Loucy (cell line): ENCODE measurements around the gene C1orf50.

ENCODE experiments used
- EZH2phosphoT487 ChIP-seq: fragments of 200-600 bp; IDR thresholded peaks from 2 replicates; pipeline ENCODE4 v1.6.1; 2018; ENCODE audit warnings: antibody characterized with exemption, mild to moderate bottlenecking, moderate library complexity, borderline replicate concordance
- TF ChIP-seq, protein P1 (sequence below): fragments of 200-600 bp; sonication (generic); conservative IDR thresholded peaks from 2 replicates; pipeline ENCODE4 v1.5.1; 2014; ENCODE audit warnings: mild to moderate bottlenecking, antibody characterized with exemption, low read length

DNA sequence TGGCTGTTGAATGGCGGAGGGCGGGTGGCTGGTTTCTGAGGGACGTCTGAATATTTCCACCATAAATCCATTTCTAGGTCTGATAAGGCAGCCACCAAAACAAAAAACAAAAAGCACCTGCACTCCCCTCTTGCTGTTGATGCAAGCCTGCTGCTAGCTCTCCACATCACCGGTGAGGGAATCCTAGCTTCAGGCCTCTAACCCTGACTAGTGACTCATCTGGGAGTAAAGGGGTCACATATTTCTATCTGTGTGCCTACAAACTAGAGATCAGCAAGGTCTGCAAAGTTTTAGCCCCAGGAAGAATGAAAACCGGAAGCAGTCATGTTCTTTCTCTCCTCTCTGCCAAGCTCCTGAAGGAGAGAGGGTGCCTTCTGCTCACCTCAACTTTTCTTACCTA lies 39.5 kb downstream of the C1orf50 start:
- TF ChIP-seq, protein P1, sequence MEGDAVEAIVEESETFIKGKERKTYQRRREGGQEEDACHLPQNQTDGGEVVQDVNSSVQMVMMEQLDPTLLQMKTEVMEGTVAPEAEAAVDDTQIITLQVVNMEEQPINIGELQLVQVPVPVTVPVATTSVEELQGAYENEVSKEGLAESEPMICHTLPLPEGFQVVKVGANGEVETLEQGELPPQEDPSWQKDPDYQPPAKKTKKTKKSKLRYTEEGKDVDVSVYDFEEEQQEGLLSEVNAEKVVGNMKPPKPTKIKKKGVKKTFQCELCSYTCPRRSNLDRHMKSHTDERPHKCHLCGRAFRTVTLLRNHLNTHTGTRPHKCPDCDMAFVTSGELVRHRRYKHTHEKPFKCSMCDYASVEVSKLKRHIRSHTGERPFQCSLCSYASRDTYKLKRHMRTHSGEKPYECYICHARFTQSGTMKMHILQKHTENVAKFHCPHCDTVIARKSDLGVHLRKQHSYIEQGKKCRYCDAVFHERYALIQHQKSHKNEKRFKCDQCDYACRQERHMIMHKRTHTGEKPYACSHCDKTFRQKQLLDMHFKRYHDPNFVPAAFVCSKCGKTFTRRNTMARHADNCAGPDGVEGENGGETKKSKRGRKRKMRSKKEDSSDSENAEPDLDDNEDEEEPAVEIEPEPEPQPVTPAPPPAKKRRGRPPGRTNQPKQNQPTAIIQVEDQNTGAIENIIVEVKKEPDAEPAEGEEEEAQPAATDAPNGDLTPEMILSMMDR, result no peak
- TF ChIP-seq EZH2phosphoT487, result no peak
